Thoracic aorta (tissue), 2 donors: ENCODE results near the gene PTGES2. TPM values are rescaled to one million over a fixed set of nuclear protein-coding genes. Genes with fewer than 3 reads are reported as not detected.

Source experiments
- ATAC-seq: fragments of 150-250 bp; one replicate; pipeline ENCODE4 v1.8.0; 2017; ENCODE audit warnings: low read depth; ENCODE audit not compliant: insufficient number of reproducible peaks, low FRiP score
- DNase-seq: peaks from one replicate; pipeline ENCODE4 v3.0.0-alpha.2; 2020; ENCODE audit warnings: low spot score
- H3K27ac ChIP-seq, 2 donors: fragments of 200-600 bp; sonication (generic); 1 replicate in 1 of 2; 2 replicates in 1 of 2; pipeline ENCODE4 v1.5.1; 2016; ENCODE audit warnings: mild to moderate bottlenecking in 2 of 2, moderate library complexity in 2 of 2
- H3K27me3 ChIP-seq: fragments of 200-600 bp; sonication (generic); replicated peaks from 2 replicates; pipeline ENCODE4 v1.6.0; 2016; ENCODE audit warnings: mild to moderate bottlenecking; ENCODE audit not compliant: insufficient read depth
- H3K36me3 ChIP-seq: fragments of 200-600 bp; sonication (generic); one replicate; pipeline ENCODE4 v1.5.1; 2016
- H3K4me1 ChIP-seq, 2 donors: fragments of 200-600 bp; sonication (generic); 1 replicate in 1 of 2; 2 replicates in 1 of 2; pipeline versions ENCODE4 v1.5.1 to v1.6.0; 2016; ENCODE audit warnings: low read depth in 2 of 2, mild to moderate bottlenecking in 1 of 2; ENCODE audit not compliant: control insufficient read depth in 1 of 2
- H3K4me3 ChIP-seq: fragments of 200-600 bp; sonication (generic); 2 replicates; pipeline ENCODE4 v1.5.1; 2016; ENCODE audit warnings: mild to moderate bottlenecking
- H3K9me3 ChIP-seq: fragments of 200-600 bp; sonication (generic); 2 replicates; pipeline ENCODE4 v1.5.1; 2016
- total RNA-seq, 2 donors: library from RNA; depleted of rRNA; stranded (reverse); fragments of >200 nt; gene quantifications; one replicate each; pipeline versions ENCODE4 v1.1.0 to v1.2.3, GENCODE V29; 2016
- TF ChIP-seq, protein P1 (sequence below): fragments of 200-600 bp; sonication (generic); IDR thresholded peaks from one replicate; pipeline ENCODE4 v1.5.1; 2019; ENCODE audit warnings: antibody characterized with exemption

The PTGES2 gene
- total RNA-seq, 2 donors from 2014 or later = 57.9 to 66.0 TPM

DNA sequence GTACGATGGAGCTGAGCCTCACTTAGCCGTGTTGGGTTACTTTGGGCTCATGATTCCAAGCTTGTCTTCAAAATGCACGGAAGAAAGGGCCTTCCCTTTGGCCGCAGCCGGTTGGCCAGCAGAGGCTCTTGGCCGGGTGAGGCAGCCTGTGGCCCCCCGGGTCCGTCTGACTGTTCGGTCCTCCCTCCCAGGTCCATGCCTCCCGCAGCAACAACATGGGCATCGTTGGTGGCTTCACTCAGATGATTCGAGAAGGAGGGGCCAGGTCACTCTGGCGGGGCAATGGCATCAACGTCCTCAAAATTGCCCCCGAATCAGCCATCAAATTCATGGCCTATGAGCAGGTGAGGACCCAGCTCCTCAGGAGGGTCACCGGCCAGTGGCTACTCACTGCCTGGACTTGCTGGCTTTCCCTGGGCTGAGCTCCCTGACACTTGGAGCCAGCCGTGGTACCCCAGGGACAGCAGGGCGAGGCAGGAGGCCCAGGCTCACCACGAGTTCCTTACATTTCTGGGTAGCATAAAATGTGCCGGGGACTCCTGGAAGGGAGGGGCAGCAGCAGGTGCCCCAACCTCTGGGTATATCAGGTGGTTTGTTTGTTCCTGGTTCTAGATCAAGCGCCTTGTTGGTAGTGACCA, 21.9 kb downstream of the PTGES2 start:
- ATAC-seq = no peak
- H3K9me3 ChIP-seq = no peaks in the 10 kb centered on the region
- H3K4me3 ChIP-seq = no peak overlapping the region
- H3K27me3 ChIP-seq = no peaks in the 10 kb centered on the region
- peaks cover 64% of the 10 kb centered on the region for H3K36me3 ChIP-seq
- no peak for DNase-seq
- H3K27ac ChIP-seq = no peak overlapping the region
- peaks cover 2 to 15% of the 10 kb centered on the region in 2 donors for H3K4me1 ChIP-seq
- TF ChIP-seq, protein P1, sequence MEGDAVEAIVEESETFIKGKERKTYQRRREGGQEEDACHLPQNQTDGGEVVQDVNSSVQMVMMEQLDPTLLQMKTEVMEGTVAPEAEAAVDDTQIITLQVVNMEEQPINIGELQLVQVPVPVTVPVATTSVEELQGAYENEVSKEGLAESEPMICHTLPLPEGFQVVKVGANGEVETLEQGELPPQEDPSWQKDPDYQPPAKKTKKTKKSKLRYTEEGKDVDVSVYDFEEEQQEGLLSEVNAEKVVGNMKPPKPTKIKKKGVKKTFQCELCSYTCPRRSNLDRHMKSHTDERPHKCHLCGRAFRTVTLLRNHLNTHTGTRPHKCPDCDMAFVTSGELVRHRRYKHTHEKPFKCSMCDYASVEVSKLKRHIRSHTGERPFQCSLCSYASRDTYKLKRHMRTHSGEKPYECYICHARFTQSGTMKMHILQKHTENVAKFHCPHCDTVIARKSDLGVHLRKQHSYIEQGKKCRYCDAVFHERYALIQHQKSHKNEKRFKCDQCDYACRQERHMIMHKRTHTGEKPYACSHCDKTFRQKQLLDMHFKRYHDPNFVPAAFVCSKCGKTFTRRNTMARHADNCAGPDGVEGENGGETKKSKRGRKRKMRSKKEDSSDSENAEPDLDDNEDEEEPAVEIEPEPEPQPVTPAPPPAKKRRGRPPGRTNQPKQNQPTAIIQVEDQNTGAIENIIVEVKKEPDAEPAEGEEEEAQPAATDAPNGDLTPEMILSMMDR = no peak

DNA sequence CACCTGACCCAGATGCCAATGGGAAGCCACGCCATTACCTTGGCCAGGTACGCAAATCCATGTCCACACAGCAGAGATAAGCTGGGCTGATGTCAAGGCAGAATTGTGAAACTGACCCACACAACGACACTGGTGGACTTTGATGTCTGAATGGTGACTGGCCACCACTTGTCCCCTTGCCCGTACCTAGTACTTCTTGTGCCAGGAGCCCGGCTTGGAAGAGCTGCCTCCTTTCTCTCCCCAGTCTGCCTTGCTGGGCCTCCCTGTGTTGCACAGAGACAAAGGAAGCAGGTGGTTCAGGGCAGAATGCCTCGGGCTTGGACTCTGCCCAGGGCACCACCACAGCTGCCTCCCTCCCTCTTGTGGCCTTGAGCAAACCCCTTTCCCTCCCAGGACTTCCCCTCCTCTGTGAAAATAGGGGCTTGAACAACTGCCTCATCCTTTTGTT, 23.3 kb downstream of the PTGES2 start:
- Histone ChIP-seq H3K9me3 (no peaks in the 10 kb centered on the region), H3K27ac (no peak overlapping the region), H3K4me3 (no peak overlapping the region), H3K36me3 (peaks cover 64% of the 10 kb centered on the region), H3K4me1 (peaks cover 17 to 30% of the 10 kb centered on the region in 2 donors), H3K27me3 (no peaks in the 10 kb centered on the region)
- DNase-seq (no peak), ATAC-seq (no peak)
- TF ChIP-seq, protein P1 = no peak

DNA sequence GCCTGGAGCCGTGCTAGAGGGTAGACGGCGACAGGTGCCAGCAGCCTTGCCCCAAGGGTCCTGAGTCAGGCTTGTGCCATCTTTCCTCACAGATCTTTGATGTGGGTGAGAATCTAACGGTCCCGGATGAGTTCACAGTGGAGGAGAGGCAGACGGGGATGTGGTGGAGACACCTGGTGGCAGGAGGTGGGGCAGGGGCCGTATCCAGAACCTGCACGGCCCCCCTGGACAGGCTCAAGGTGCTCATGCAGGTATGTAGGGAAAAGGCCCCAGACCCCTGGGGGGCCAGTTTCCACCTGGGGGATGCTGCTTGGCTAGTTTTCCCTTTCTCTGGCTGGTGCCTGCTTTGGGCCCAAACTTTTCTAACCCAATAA, 24.0 kb downstream of the PTGES2 start:
- TF ChIP-seq, protein P1 = no peak
- ATAC-seq = no peak
- no peak overlapping the region for H3K4me3 ChIP-seq
- no peaks in the 10 kb centered on the region for H3K27me3 ChIP-seq
- H3K4me1 ChIP-seq = peaks cover 19 to 36% of the 10 kb centered on the region in 2 donors
- DNase-seq = no peak
- no peak overlapping the region for H3K27ac ChIP-seq
- H3K36me3 ChIP-seq = peaks cover 64% of the 10 kb centered on the region
- H3K9me3 ChIP-seq = no peaks in the 10 kb centered on the region

DNA sequence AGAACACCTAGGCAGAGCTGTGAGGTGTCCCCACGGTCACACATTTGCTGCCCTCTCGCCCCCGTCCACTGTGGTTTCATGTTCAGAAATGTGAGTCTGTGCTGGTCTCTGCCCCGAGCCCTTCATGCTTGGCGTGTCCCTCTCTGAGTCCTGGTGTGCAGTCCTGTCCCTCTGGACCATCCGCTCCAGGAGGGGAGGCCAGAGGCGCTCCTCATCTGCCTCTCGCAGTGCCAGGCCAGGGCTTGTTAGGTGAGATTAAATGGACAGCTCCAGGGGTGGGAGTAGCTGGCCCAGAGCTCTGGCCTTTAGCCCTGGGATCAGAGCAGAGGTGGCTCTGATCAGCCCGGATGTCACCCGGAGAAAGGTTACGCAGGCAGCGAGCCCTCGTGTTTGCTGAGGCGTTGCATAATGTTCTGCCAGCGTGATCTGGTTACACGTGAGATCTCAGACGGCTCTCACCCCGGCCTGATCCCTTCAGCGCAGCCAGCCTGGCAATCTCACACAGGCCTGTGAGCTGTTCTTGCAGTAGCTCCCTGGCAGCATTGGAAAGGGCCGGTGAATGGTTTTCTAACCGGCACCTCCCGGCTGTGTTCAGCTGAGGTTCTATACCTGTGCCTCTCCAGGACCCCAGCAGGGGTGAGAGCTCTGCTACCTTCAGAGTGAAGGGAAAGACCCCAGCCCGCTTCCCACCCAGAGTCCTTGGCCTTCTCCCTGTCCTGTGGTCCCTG, 24.5 kb downstream of the PTGES2 start:
- TF ChIP-seq, protein P1 = no peak
- Histone ChIP-seq H3K36me3 (peaks cover 58% of the 10 kb centered on the region), H3K4me1 (peaks cover 19 to 37% of the 10 kb centered on the region in 2 donors), H3K27me3 (no peaks in the 10 kb centered on the region), H3K4me3 (no peak overlapping the region), H3K9me3 (no peaks in the 10 kb centered on the region), H3K27ac (no peak overlapping the region)
- ATAC-seq (no peak), DNase-seq (no peak)

DNA sequence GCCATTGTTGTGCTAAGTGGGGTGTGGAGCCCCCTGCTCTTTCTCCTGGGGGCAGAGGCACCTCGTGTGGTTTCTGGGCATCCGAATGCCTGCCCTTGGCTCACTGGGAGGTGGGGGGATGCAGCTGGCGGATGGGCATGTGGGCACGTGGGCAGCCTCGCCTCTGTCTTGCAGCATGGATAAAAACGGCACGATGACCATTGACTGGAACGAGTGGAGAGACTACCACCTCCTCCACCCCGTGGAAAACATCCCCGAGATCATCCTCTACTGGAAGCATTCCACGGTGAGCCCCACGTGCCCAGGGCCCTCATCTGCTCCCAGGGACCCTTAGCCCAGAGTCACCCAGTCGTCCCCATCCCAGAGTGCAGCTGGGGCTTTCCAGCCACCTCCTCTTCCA, 25.3 kb downstream of the PTGES2 start:
- no peak for ATAC-seq
- no peaks in the 10 kb centered on the region for H3K27me3 ChIP-seq
- H3K36me3 ChIP-seq = peaks cover 50% of the 10 kb centered on the region
- no peak for DNase-seq
- TF ChIP-seq, protein P1 = no peak
- H3K4me1 ChIP-seq = peaks cover 22 to 45% of the 10 kb centered on the region in 2 donors
- H3K9me3 ChIP-seq = no peaks in the 10 kb centered on the region
- H3K4me3 ChIP-seq = no peak overlapping the region
- no peak overlapping the region for H3K27ac ChIP-seq
